Skin of body (tissue), 2 donors: ENCODE results near the gene YWHAH. TPM values are rescaled to one million over a fixed set of nuclear protein-coding genes. Genes with fewer than 3 reads are reported as not detected.
A peak's percentile ranks its signal among the peaks of the same experiment; 100 is the strongest.

Source experiments
- DNase-seq: peaks from one replicate; lab custom pipeline; 2025; lab: John Stamatoyannopoulos, UW
- total RNA-seq: library from RNA; depleted of rRNA; stranded (reverse); fragments of >200 nt; gene quantifications from one replicate; pipeline ENCODE4 v1.2.3, GENCODE V29; 2014

YWHAH gene
- total RNA-seq, 1 donor from 2014 or later, result 39.1 TPM

DNA sequence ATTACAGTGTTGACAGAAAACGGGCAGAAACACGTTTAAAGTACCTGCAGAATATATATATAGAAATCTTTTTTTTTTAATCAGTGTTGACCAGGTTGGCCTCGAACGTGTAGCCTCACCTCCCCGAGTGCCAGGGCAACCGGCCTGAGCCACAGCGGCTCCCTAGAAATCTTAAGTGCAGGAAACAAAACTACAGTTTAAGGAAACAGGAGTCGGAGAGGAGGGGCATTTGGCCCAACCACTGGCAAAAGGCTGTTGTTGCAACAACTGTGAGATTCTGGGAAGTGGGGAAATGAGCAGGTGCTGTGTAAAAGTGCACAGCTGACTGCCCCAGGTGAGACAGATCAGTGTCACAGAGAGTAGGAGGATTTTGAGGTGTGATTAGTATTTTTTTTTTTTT is 3.7 kb downstream of the YWHAH start:
- no peak for DNase-seq

DNA sequence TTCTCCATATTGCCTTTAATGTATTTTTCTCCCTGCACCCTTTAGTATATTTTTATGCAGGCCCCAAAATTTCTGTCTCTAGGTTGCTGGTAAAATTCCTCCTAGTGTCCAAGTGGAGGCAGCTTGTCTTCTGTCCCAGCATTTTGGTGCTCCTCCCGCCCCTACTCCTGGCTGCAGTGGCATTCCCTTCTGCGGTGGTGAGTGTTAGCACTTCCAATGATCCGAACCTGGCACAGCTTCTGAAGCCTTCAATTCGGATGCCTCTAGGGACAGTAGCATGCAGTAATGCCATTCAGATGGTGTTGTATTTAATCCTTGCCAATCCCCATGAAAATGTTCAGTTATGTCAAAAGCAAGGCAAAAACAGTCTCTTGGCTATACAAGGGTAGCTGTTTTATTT is 5.9 kb downstream of the YWHAH start:
- peak; percentile 20 for DNase-seq

DNA sequence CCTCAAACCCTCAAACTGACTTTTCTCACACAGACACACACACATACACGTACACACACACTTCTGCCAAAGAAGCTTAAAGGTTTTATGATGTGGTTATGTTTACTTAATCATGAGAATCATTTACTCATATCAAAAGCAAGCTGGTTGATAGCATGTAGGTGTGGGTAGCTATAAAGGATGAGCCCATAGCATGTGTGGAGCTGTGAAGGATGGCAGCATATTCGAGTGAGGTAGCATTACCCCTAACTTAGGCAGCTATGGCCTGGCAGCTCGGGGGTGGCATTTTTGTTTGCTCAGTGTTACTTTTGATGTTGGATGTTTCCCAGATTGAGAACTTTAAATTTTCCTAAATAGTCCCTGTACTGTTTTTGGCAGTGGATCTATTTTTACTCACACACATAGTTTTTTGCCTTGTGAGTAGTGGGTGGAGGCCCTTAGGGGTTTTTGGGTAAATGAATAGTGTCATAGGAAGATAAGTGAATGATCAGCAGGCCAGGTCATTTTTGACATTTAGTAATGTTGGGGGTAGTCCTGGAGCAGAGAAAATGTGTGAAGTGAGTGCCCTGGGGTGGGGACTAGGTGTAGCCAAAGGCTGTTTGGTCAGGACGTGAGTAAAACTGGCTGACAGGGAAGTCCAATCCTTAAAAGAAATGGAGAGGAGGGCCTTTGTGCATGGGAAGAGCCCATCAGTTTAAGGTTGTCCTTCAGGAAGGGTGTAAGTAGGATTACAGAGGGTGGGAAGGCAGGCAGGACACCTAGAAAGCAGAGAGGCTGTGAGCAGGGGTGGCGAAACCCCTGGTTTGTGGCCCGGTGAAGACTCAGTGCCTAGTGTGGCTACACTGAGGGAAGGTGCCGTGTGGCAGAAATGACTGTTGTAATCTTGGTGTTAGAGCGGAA is 7.1 kb downstream of the YWHAH start:
- no peak for DNase-seq

DNA sequence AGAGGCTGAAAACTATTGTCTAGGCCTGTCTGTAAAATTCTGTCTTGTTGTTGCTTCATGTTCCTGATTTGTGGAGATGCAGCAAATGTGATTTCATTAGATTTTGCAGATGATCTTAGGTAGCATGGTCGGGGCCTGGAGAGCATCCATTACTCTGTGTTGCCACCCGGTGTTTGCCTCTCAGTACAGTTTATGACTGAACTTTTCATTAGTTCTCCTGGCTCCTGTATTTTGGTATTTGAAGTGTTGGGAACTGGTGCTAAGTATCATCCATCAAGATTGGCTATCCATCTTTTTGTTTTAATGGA is 7.7 kb downstream of the YWHAH start:
- DNase-seq, result no peak

DNA sequence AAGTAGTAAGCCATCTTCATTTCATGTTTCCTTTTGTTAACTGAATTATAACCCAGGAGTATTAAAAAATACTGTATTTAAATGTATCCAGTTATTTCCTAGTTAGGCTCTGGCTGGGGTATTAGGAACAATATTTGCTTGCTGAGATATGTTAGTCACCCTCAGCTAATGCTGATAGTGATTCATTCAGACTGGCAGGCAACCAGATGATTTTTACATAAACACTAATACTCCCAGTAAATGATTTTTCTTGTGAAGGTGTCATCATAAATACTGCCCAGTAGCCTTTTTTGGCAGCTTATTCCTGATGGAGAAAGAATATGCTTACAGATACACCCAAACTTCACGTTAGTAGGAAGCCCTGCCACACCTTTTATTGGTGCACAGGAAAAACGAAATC is 8.1 kb downstream of the YWHAH start:
- no peak for DNase-seq

- DNase-seq, result no peak
Measured at GRCh38 chr22:31953261-31953660, 8.9 kb downstream of the YWHAH start.

- no peak for DNase-seq
Measured at GRCh38 chr22:31954535-31955523, 10.5 kb downstream of the YWHAH start.

DNA sequence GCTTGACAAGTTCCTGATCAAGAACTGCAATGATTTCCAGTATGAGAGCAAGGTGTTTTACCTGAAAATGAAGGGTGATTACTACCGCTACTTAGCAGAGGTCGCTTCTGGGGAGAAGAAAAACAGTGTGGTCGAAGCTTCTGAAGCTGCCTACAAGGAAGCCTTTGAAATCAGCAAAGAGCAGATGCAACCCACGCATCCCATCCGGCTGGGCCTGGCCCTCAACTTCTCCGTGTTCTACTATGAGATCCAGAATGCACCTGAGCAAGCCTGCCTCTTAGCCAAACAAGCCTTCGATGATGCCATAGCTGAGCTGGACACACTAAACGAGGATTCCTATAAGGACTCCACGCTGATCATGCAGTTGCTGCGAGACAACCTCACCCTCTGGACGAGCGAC is 12.0 kb downstream of the YWHAH start:
- no peak for DNase-seq

DNA sequence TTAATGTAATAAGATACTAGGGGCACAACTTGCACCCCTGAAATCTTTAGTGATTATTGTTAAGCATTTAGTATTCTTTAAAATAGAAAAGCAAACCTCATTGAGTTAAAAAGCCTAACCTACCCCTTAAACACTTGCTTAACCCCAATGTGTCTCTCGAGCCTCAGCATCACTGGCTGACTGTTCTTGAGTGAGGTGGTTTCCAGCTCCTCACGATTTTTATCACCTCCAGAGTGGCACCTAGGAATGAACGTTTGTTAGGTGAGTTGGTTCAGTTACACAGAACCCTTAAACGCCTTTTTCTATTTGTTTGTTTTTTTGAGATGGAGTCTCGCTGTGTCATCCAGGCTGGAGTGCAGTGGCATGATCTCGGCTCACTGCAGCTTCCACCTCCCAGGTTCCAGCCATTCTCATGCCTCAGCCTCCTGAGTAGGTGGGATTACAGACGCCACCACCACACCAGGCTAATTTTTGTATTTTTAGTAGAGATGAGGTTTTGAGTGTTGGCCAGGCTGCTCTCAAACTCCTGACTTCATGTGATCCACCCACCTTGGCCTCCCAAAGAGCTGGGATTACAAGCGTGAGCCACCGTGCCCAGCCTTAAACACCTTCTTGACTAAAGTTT is 13.7 kb downstream of the YWHAH start:
- no peak for DNase-seq

DNA sequence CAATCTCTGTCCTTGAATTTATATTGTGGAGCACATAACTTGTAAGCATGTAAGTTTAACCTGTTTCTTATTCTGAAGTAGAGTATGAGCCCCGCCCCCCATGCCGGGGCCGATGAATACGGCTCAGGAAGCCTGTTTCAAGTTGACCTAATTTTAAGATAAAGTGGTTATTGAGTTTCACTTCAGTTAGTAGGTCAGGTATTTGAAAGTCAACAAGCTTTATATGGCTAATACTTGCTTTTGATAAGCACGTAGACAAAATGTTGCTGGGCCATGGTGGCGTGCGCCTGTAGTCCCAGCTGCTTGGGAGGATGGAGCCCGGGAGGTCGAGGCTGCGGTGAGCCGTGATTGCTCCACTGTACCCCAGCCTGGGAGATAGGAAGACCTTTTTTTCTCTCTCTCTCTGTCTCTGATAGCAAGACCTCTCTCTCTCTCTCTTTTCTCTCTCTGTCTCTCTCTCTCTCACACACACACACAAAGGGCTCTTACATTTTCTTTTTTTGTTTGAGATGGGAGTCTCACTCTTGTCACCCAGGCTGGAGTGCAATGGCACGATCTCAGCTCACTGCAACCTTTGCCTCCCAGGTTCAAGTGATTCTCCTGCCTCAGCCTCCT is 14.4 kb downstream of the YWHAH start:
- no peak for DNase-seq

DNA sequence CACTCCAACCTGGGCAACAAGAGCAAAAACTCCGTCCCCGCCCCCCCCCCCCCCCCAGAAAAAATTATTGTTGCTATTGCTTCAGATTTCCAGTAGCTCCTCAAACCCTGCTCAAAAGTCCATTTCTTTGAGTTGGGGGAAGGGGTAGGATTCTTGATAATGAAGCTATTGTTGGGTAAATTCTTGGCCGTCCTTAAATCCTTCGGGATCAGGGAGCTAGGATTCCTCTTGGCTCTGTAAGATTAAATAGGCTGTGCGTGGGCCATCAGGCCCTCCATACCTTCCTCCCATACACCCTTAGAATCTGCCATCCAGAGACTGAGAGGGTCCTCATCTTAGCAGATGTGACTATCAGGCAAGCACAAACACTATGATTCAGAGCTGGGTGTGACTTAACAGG is 16.4 kb downstream of the YWHAH start:
- DNase-seq, result no peak

DNA sequence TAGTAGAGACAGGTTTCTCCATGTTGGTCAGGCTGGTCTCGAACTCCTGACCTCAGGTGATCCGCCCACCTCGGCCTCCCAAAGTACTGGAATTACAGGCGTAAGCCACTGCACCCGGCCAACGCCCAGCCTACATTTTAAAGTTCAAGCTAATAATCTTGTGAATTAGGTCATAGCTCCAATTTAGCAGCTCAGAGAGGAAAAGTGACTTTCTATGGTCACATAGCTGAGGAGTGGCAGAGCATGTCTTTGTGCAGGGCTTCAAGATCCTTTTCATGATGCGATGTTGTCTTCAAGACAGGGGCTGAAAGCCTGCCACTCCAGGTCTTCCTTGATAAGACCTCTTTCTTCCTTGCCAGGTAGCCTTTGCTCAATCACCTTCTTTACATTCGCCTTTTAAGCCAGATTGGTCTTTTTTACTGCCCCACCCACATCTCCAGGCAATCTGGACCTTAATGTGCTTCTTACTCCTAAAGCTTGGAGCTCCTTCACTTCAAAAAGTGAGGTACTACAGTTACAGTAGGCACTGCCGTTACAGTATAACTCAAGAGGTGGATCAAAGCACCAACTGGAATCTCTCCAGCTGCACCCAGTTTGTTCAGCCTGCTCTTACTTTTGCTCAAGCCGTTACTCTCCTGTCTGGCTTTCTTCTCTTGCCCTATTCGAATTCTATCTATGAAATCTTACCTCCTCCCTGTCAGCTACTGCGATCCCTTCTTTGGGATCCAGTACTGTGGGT is 18.2 kb downstream of the YWHAH start:
- DNase-seq, result no peak

GRCh38 chr22:31968022-31968421 is 23.7 kb downstream of the YWHAH start:
- no peak for DNase-seq

DNA sequence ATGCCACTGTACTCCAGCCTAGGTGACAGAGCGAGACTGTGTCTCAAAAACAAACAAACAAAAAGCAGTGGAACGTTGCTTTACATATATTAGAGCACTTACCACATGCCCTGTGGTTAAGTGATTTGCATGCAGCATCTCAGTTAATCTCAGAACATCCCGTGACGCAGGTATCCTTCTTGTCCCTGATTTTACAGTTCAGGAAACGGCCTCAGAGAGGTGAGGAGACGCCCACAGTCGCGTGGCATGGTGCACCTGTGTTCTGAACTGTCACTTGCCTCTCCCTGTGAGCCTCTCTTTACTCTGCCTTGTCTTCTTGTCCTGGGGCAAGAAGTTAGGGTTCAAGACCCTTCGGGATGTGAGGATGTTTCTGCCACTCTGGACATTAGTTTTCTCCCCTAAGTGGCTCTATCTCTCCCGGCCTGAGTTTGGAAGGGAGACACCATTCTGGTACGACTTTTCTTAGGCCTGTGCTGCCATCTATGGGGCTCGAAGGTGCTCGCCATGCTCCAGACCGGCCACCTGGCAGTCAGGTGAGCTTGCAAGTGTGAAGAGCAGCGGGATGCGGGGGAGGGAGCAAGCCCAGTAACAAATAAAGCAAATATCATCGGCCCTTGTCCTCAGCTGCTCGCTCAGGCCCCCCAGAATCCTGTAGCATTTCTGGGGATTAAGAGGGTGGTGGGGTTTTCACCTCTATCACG is 25.6 kb downstream of the YWHAH start:
- peak; percentile 14 for DNase-seq

- DNase-seq, result no peak
Measured at GRCh38 chr22:31970490-31971444, 26.4 kb downstream of the YWHAH start.

GRCh38 chr22:31972180-31972579 is 27.8 kb downstream of the YWHAH start:
- DNase-seq, result no peak

GRCh38 chr22:31973739-31974138 is 29.4 kb downstream of the YWHAH start:
- no peak for DNase-seq

- peak; percentile 30 for DNase-seq
Measured at GRCh38 chr22:31977141-31977841, 33.0 kb downstream of the YWHAH start.
